Right ventricle myocardium superior (tissue), 1 donor: Measurements from ENCODE around the gene UNCX. TPM values are rescaled to one million over a fixed set of nuclear protein-coding genes. Genes with fewer than 3 reads are reported as not detected.

Experiments
- ATAC-seq: fragments of 200-7000 bp; cut with Tn5 transposase; one replicate; pipeline ENCODE4 v1.9.1; 2020; ENCODE audit warnings: mild to moderate bottlenecking; ENCODE audit not compliant: poor library complexity
- DNase-seq: peaks from one replicate; pipeline ENCODE4 v3.0.0-alpha.2; 2020
- intact Hi-C: fragments of 100-400 bp; cut with DNase I; formaldehyde crosslinking; loops from one replicate; pipeline ENCODE4 v1.11.2; 2022
- total RNA-seq: library from RNA; stranded (reverse); fragmentation: NEBNext Ultra II Directional; extraction: Animal tissue kit (Norgen Biotek cat#: 25700); gene quantifications from one replicate; pipeline ENCODE4 v1.2.1, GENCODE V29; 2021
- donor health status: DM: no; HTN: yes; CAD: no; lungs with severe emphysema.

The UNCX gene
- total RNA-seq, 1 donor from 2014 or later: not detected

DNA sequence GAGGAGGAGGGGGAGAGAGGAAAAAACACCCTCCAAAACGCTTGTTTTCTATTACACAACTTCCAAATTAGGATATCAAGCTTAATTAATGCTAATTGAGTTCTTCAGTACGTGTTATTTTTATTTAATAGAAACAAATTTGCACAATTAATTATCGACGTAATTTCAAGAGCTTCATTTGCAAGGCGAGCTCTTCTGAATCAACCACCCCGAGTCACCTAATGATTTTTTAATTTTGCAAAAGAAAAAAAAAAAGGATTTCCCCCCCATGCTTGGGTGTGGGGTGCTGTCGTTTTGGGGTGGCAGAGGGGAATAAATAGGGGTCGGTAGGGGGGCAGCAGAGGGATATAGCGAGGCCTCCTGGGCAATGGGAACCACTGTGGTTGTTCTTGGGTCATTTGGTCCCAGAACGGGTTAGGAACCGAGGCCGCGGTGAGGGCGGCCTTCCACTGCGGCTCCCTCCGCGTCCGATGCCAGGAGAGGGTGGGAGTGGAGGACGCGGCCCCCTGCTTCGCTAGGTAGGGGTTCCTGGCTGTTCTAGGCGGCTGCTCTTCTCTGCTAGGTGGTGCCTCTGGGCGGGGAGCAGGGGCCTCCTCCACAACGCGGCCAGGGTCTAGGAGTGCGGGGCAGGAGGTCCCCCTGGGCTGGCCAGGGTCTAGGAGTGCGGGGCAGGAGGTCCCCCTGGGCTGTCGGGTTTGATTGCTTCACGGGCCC is 7.3 kb downstream of the UNCX start:
- intact Hi-C loops: no loop called here
- no peak for DNase-seq
- no peak for ATAC-seq

DNA sequence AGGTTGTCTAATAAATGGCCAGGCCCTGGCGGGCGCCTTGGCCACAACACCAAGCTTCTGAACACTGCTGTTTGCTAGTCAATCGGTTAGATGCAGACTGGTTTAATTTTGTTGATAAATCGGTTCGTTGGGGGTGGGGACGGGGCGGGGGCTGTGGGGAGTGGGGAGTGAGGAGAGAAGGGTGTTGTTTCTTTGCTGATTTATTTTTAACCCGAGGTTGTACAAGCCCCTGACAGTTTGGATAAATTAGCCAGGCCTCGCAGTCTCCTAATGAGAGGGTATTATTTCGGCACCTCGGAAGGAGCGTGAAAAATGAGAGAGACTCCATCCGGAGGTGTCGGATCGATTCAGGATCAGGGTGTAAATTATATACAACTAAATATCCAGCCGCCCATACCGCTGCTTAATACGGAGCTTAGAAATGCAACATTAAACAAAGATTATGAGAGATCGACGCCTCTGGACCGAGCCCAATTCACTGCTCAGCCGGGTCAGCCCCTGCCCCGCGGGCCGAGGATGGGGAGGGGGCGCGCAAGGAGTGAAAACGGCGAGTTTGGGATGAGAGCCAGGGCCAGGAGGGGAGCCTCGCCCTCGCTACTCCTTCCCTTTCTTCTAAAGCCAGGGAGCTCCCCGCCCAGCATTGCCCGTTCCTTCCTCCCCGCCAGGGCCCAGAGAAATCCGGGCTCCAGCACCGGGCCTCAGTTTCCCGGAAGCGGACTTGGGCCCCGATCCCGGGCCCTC is 8.0 kb downstream of the UNCX start:
- ATAC-seq (no peak), DNase-seq (no peak)
- intact Hi-C loops: no loop called here

DNA sequence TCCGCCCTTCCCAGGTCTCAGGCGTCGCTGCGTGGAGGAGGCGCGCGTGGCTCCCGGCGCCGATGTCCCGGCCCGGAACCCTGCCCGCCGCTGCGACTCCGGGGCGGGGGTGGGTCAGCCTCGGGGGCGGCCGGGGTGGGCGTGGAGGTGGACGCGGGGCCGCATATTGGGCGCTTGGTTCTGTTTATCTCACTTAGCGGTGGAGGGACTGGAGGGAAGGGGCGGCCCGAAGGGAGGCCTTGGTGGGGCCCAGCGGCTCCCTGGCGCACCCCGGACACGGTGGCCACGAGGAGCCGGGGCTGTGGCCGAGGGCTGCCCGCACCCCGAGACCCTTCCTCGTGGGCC is 8.6 kb downstream of the UNCX start:
- intact Hi-C loops: no loop called here
- DNase-seq: no peak
- no peak for ATAC-seq

DNA sequence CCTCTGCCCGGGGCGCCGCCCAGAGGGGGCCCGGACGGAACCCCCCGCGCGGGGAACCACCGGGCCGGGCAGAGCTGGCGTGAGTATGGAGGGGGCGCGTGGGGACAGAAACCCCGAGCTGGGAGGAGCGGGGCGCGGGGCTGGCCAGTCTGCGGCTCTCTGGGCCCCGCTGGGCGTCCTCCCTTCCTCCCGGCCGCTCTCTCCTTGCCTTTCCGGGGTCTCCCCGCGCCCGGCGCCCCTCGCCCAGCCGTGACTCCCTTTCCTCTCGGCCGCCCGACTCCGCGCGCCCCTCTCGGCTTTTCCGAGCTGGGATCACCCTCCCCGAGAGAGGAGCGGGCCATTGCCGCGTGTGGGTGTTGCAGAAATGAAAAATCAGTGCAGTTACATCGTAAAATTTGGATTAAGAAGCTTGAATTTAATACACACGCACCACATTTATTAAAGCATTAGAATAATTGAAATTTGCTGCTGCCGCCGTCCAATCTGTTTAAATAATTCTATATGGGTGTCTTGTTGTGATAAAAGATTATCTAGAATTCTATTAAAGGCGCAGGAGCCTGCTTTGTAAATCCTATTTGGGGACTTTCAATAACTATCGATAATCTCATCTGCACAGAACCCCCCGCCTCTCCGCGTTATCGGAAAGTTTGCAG is 9.1 kb downstream of the UNCX start:
- intact Hi-C loops: no loop called here
- ATAC-seq (no peak), DNase-seq (peak; percentile 30)

DNA sequence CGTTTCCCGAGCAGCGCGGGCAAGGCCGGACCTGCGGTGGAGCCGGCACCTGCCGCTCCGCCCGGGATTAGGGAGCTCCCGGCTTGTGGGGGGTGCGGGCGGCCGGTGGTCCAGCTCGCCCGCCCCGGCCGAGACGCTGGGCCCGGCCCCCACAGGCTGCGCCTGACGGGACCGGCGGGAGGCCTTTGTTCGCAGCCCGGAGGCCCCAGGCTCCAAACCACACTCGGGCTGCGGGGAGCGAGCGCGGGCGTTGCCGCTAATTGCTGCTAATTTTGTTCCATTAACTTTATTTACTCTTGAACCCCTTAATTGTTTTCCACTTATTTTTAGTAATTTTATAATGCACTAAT is 9.6 kb downstream of the UNCX start:
- intact Hi-C loops: no loop called here
- no peak for ATAC-seq
- DNase-seq: no peak

DNA sequence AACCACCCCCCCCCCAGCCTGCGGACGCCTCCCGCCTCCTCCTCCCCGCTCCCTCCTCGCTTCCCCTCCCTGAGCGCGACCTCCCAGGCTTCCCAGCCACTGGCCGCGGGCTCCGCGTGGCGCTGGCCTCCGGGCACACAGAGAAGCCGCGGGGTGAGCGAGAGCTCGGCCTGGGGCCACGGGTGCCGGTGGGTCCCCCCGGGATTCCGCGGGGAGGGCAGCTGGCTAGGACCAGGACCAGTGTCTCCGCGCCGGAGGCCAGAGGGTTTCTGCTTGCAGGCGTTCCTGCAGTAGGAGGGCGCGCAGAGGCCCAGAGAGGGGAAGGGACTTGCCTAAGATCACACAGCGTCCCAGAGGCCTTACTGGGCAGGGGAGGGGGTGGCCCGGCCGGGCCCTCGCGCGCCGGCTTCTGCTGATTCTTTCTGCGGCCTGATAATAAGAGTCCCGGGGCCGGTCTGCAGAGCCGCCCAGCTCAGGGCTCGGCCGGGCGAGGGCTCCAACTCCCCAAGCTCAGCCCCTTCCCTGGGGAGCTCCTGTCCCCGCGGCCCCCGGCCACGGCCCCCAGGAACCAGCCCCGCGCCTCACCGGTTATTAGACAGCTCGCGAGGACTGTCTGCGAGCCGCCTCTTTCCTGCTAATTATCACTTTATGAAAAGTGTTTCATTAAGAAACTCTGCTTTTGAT is 10.1 kb downstream of the UNCX start:
- no peak for DNase-seq

DNA sequence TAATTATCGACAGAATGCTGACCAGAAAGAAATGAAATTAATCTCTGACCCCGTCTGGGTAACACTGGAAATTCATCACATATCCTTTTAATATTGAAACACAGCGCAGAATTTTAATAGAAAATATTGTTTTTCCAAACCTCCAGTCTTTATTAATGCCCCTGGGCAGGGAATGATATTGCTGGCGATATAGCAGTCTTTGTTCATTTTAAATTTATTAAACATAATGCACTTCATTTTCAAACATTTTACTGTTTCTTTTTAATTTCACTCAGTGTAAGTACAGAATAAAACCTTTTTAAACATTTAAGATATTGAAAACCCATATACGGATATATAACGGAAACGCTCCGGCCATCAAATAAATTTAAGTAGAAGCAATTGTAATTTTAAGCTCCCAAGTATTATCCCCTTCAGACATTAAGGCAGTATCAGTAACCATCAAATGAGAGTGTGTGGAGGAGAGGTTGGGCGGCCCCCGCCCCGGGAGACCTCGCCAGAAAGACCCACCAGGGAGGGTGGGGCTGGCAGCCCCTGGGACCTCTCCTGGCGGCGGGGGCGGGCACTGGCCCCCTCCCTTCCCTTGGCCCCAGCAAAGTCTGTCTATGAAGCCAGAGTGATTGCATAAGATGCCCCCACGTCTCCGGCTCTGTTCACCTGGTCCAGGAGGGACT is 10.8 kb downstream of the UNCX start:
- intact Hi-C loops: no loop called here
- DNase-seq (no peak), ATAC-seq (no peak)

More for the DNA sequence above, 10.1 kb downstream of the UNCX start:
- ATAC-seq: no peak
- intact Hi-C loops: no loop called here

DNA sequence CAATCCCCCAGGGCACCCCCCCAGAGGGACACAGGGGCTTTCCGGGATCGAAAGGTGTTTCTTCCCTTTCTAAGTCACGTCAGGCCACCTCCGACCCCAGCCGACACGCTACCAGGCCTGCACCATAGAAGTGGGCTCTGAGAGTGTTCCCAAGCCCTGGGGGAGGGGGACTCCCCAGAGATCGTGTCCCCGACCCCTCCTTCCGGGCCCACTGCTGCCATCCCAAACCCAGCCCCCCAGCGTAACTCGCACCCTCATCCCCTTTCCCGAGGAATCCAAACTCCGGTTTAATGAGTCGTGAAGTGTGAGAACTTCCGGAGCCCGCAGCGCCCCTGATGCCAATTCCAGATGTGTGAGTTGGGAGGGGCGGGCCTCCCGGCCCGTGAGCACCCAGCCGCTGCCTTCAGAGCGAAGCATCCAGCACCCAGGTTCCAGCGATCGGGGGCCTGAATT is 11.3 kb downstream of the UNCX start:
- ATAC-seq: no peak
- DNase-seq: no peak

DNA sequence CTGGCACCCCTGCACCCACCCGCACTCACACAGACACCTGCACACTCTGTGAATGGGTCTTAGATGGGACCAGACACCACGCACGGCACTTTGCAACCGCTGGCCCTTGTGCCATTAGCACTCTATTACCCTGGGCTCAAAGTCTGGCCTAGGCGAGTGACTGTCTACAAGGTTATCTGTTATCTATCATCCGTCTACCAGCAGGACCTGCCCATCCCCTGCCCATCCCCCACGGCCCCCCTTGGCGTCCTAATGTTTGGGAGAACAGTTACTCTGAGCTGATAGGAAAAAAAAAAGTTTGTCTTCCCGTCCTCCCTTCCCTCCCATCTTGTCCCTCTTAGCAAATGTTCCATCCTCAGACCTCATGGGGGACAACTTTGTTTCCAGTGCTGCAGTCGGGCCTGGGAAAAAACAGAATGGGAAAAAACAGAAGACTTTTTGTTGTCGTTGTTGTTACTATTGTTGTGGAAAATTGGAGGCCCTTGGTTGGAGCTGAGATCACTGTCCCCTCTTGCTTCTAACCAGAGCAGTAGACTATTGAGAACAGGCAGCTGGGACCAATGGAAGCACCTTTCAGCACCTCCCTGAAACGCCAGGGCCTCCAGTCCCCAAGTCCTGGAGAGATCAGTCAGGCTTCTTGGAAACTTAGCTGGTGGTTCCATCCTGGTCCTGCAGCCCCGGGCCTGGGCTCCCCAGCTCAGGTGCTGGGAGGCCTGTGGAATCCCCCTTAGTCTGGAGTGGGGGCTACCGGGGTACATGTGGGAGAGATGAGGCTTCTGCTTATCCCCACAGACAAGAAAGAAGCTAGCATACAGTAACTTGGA is 12.2 kb downstream of the UNCX start:
- DNase-seq (no peak), ATAC-seq (no peak)
- intact Hi-C loops: no loop called here

More for the DNA sequence above, 11.3 kb downstream of the UNCX start:
- intact Hi-C loops: no loop called here

DNA sequence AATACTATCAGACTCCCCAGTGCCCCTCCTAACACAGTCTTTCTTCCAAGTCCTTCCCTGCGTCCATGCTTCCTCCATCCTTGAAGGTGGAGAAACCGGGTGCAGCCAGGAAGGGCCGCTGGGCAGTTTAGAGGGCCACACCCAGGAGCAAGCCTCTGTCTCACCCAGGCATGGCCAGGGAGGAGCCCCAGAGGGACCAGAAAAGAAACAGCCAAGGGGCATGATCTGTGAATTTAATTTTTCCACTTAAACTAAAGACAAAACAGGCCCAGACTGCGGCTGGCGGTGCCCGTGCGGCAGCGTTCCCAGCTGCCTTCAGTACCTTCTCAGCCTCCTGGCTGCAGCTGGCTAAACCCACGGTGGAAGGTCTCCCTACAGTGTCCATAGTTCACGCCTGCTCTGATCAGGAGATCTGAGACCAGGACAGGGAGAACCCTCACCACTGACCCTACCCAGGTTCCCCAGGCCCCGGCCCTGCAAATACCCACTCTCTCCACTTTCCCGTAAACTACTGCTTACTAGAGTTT is 12.9 kb downstream of the UNCX start:
- intact Hi-C loops: no loop called here
- no peak for DNase-seq
- no peak for ATAC-seq

DNA sequence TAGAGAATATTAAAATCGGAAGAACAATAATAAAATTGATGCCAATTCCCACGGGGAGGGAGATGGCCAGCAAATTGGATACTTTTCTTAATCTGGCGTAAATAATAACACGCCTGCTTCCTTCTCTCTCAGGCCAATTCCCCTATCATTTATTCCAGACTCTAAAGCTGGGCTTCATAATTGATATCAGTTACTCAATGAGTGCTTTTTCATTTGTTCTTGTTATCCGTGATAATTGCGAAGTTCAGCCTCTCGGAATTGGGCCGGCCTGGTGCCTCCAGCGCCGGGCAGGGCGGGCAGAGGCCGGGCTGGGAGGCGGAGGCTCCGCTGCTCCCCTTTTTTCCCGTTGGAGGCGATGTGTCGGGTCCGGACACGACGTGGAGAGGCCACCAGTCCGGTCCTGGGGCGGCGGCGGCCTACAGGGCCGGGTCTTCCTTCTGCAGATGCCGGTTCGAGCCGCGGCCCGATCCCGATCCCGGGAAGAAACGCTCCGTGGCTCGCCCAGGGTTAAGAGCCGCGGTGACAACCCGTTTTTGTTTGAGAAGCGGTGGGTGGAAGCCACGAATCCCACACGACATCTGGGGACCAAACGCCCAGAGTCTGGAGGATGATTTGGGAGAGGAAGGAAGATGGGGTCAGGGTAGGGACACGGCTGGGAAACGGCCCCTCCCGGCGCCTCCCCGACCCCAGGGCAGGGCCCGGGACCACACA is 13.6 kb downstream of the UNCX start:
- intact Hi-C loops: no loop called here
- DNase-seq (no peak), ATAC-seq (no peak)

DNA sequence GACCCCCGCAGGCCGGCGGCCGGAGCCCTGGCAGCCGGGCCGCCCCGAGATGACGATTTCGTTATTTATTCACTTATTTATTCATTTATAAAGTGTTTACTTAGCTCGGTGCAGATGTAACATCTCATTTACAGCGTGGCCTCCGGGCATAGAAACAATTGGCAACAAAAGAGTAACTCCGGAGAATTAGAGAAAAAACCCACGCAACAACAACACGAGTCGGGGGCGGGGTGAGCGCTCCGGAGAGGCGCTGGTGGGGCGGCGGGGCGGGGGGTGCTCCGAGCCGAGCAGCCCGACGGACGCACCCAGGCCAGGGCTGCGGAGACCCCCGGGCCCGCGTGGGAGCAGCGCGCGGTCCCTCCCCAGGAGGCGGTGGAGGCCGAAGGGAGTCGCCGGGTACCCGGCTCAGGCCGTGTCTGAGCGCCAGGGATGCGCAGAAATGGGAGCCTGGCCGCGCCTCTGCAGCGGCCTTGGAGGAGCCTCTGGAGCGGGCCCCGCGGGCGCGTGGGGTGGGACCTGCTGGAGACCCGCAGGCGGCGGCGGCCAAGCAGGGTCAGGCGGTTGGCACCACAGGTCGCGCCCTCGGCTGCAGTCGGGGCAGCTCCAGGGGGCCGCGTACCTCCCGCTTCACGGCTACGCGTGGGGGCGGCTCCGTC is 14.3 kb downstream of the UNCX start:
- DNase-seq (no peak), ATAC-seq (no peak)
- intact Hi-C loops: no loop called here

DNA sequence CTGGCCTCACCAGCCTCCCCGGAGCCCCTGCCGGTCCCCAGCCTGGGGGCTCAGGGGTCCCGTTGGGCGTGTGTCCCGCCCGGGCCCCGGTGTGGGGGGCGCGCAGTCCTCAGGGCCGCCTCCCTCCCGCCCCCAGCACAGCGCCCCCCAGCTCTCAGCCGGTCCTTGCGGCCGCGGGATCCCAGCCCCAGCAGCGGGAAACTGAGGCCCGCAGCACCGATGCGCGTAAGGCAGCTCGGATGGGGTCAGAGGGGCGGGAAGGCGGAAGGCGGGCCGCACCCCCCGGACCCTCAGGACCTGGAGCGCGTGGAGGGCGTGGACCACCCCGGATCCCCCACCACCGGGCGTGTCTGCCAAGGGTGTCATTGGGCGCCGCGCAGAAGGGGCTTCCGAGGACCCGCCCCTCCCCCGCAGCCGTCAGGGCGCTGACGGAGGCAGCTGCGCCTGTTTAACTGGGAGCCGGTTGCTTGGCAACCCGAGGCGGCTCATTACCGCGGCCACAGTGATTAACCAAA is 14.9 kb downstream of the UNCX start:
- intact Hi-C loops: no loop called here
- no peak for ATAC-seq
- DNase-seq: no peak

DNA sequence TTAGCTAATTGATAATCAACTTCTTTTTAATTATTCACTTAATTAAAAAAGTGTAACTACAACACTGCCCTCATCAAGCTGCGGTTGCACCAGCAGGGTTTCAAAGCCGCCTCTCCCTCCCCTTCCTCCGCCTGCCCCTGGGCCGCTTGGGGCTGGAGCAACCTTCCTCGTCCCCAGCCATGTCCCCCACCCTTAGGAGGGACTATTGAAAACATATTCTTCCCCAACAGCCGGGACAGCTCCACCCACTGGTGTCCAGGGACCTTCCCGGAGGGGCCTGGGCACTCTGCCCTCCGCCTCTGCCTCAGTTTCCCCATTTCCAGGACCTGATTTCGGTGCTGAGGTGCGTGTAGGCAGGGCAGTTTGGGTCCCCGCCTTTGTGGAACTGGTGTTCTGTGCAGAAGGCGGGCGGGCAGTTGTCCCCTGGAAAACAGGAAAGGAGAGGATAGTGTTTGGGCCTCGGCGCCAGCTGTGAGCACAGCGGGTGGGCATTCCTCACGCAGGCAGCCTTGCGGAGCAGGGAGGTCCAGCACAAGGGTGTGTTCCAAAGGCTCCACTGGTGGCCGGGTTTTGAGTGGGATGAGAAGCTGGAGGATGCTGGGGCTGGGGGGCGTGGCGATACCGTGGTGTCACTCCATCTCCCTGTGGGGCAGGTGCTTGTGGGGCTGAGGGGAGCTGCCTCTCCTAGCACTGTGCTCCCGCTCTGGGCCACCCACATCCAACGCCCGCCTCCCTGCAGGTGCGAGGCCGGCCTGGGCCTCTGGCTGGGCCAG is 15.7 kb downstream of the UNCX start:
- no peak for ATAC-seq
- no peak for DNase-seq
- intact Hi-C loops: no loop called here

DNA sequence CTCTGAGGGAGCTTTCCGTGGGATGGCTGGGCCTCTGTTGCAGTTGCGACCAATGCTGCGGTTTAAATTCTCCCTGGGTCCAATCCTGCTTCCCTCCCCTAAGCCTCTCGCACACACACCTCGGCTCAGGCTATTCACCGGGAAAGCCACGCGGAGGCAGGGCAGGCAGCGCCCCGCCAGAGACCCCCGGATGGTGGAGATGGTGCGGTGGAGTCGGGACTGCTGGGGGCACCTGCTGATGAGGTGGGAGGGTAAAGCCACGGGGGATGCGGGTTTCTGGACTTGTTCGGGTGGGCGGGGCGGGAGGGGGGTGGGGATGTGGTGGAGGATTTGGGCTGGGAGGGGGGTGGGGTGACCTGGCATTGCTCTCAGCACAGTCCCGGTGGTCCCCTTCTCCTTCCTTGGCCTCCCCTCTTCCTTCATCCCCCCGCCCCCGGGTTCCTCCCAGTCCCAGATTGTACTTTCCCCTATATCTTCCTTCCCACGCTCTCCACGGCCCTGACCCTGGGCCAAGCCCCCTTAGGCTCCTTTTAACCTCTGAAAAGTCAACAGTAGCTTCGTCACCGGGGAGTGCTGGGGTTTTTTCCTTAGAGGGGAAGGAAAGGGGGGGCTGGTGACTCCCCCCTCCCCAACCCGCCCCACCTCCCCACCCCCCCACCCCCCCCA is 16.4 kb downstream of the UNCX start:
- ATAC-seq (no peak), DNase-seq (no peak)
- intact Hi-C loops: no loop called here
